ENCODE data around the gene TRMT2A. TPM values are rescaled to one million over a fixed set of nuclear protein-coding genes. Genes with fewer than 3 reads are reported as not detected.
A peak's percentile ranks its signal among the peaks of the same experiment; 100 is the strongest.

TRMT2A gene
- total RNA-seq, 6 donors from 2014 or later = 30.3 to 146 (median 61.9) TPM

DNA sequence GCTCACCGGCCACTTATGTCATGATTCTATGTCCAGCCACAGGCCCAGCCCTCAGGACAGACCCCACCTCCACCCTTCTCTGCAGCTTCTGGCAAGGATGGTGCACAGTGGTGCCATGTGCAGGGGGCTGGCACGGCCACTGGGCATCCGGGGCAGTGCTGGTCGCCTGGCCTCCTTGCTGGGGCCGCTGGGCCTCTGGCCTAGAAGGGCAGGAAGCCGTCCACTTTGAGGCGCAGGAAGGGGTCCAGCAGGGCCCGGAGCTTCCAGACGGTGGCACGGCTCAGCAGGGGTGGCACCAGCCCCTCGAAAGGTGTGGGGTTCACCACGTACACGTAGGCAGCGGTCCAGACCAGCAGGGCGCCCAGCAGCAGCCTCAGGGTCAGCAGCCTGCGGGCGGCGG, 31.4 kb upstream of the TRMT2A start:
- 92% methylated on average over 18 of the region's 18 CpGs; no CpG with 5 or more reads in 1 of the 2 donors for WGBS, 2 donors
- Histone ChIP-seq H3K27me3 (no peaks in the 10 kb centered on the region), H3K4me3 (no peak overlapping the region), H3K4me1 (no peaks in the 10 kb centered on the region), H3K9me3 (no peaks in the 10 kb centered on the region), H3K36me3 (peaks cover 0 to 18% (median 9%) of the 10 kb centered on the region in 4 donors), H3K27ac (no peak overlapping the region)
- peak in 1 of 2 donors; percentile 77 for DNase-seq
- no peak for ATAC-seq (ENCODE audit: low FRiP score in 2 of 2)
- TF ChIP-seq POLR2A (IDR thresholded peaks at IDR 0.05) = no peak
- no peak for TF ChIP-seq POLR2AphosphoS5 (IDR thresholded peaks at IDR 0.05)
- TF ChIP-seq, protein P1, sequence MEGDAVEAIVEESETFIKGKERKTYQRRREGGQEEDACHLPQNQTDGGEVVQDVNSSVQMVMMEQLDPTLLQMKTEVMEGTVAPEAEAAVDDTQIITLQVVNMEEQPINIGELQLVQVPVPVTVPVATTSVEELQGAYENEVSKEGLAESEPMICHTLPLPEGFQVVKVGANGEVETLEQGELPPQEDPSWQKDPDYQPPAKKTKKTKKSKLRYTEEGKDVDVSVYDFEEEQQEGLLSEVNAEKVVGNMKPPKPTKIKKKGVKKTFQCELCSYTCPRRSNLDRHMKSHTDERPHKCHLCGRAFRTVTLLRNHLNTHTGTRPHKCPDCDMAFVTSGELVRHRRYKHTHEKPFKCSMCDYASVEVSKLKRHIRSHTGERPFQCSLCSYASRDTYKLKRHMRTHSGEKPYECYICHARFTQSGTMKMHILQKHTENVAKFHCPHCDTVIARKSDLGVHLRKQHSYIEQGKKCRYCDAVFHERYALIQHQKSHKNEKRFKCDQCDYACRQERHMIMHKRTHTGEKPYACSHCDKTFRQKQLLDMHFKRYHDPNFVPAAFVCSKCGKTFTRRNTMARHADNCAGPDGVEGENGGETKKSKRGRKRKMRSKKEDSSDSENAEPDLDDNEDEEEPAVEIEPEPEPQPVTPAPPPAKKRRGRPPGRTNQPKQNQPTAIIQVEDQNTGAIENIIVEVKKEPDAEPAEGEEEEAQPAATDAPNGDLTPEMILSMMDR (IDR thresholded peaks at IDR 0.05) = no peak
- no peak for TF ChIP-seq EP300 (IDR thresholded peaks at IDR 0.05)

DNA sequence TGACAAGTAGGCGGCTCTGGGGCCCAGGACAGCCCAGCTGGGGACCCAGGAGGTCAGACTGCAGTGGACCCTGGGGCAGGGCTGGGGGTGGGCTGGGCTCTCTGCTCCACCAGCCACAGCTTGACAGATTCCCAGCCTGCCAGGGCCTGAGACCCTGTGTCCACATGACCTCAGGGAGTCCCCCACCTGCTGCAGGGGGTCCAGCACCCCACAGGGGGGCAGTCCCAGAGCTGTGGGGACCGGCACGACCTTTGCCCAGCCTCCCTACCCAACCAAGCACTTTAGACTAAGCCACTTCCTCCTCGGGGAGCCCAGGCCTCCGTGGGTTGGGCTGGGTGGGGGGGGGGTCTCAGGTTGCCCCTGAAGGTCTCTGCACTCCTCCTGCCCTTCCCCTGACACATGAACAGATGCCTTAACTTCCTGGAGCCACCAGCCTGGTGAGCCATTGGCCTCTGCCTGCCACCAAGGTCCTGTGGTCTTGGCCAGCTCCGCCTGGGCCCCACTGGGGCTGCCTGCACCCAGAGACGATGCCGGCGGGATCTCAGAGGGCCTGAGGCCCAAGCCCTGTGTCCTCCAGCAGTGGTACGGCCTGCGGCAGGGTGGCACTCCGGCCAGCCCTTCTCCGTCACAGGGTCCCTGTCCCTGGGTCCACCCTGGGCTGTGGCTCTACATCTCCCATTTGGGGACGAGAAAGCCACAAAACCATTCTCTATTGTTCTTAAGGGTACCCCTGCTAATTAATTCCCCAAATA, 30.4 kb upstream of the TRMT2A start:
- H3K4me1 ChIP-seq = no peaks in the 10 kb centered on the region
- DNase-seq = peak in 1 of 2 donors; percentile 78
- no peaks in the 10 kb centered on the region for H3K9me3 ChIP-seq
- no peaks in the 10 kb centered on the region for H3K27me3 ChIP-seq
- peaks cover 0 to 28% (median 13%) of the 10 kb centered on the region in 4 donors for H3K36me3 ChIP-seq
- WGBS, 2 donors = 73 to 93% methylated on average over 2 to 11 of the region's 14 CpGs
- no peak overlapping the region for H3K27ac ChIP-seq
- no peak overlapping the region for H3K4me3 ChIP-seq
- no peak for ATAC-seq (ENCODE audit: low FRiP score in 2 of 2)
- TF ChIP-seq POLR2A (IDR thresholded peaks at IDR 0.05) (no peak), EP300 (IDR thresholded peaks at IDR 0.05) (no peak), POLR2AphosphoS5 (IDR thresholded peaks at IDR 0.05) (no peak)
- TF ChIP-seq, protein P1 (IDR thresholded peaks at IDR 0.05) = no peak

DNA sequence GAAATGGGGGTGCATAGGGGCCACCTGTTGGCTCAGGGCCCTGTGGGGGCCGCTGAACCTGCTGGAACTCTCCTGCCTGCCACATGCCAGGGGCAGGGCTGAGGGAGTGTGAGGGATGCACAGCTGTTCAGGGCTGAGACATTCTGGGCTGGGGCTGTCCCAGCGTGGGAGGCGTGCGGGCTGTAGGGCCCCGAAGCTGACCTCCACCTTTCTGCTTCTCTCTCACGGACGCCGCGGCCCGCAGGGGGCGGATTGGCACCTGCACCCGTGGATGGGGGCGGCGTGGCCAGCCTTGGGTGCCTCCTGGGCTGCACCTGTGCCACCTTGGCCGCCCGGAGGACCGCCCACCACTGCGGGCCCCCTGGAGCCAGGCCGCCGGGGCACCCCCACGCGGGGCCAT, 29.8 kb upstream of the TRMT2A start:
- DNase-seq (peak in 1 of 2 donors; percentile 85), ATAC-seq (ENCODE audit: low FRiP score in 2 of 2) (no peak)
- H3K4me1 ChIP-seq = no peaks in the 10 kb centered on the region
- peaks cover 0 to 30% (median 14%) of the 10 kb centered on the region in 4 donors for H3K36me3 ChIP-seq
- no peak for TF ChIP-seq POLR2A (IDR thresholded peaks at IDR 0.05)
- TF ChIP-seq EP300 (IDR thresholded peaks at IDR 0.05) = no peak
- TF ChIP-seq POLR2AphosphoS5 (IDR thresholded peaks at IDR 0.05) = no peak
- TF ChIP-seq, protein P1 (IDR thresholded peaks at IDR 0.05) = no peak
- no peak overlapping the region for H3K4me3 ChIP-seq
- WGBS, 2 donors = 77 to 85% methylated on average over 7 of the region's 22 CpGs
- no peaks in the 10 kb centered on the region for H3K27me3 ChIP-seq
- H3K9me3 ChIP-seq = no peaks in the 10 kb centered on the region
- no peak overlapping the region for H3K27ac ChIP-seq

DNA sequence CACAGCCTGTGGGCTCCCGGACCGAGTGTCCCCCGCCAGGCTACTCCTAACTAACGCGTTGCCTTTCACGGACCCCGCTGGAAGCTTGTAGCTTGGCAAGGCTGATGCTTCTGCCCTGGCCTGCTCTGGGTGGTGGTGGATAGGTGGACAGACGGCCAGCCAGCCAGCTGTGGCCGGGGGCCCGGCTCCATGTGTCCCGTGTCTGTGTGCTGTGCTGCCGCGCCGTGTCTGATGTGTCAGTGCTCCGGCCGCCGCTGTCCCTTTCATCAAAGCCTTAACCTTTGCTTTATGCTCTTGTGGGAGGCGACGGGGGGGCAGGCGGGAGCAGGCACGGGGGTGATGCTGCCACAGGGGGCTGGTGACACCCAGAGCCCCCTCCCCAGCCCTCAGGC, 28.8 kb upstream of the TRMT2A start:
- 90 to 95% methylated on average over 4 to 20 of the region's 21 CpGs for WGBS, 2 donors
- H3K4me3 ChIP-seq = no peak overlapping the region
- peaks cover 0 to 39% (median 18%) of the 10 kb centered on the region in 4 donors for H3K36me3 ChIP-seq
- no peaks in the 10 kb centered on the region for H3K9me3 ChIP-seq
- ATAC-seq (ENCODE audit: low FRiP score in 2 of 2) (no peak), DNase-seq (peak in 1 of 2 donors; percentile 70)
- H3K4me1 ChIP-seq = no peaks in the 10 kb centered on the region
- no peak overlapping the region for H3K27ac ChIP-seq
- no peaks in the 10 kb centered on the region for H3K27me3 ChIP-seq
- TF ChIP-seq, protein P1 (IDR thresholded peaks at IDR 0.05) = no peak
- TF ChIP-seq POLR2A (IDR thresholded peaks at IDR 0.05) (no peak), EP300 (IDR thresholded peaks at IDR 0.05) (no peak), POLR2AphosphoS5 (IDR thresholded peaks at IDR 0.05) (no peak)
